GM18520 (cell line): ENCODE data around the gene KIAA0513.
A peak's percentile ranks its signal among the peaks of the same experiment; 100 is the strongest.
"Not testable (repeated sequence)": the region's sequence is repeated elsewhere in the genome, so short reads cannot be mapped to it uniquely, and the experiment has no call there.

Experiments
- ATAC-seq: cut with Tn5 transposase; IDR thresholded peaks from one replicate; pipeline ENCODE4 v1.9.1; 2021; ENCODE audit not compliant: unreplicated experiment

Gene KIAA0513

DNA sequence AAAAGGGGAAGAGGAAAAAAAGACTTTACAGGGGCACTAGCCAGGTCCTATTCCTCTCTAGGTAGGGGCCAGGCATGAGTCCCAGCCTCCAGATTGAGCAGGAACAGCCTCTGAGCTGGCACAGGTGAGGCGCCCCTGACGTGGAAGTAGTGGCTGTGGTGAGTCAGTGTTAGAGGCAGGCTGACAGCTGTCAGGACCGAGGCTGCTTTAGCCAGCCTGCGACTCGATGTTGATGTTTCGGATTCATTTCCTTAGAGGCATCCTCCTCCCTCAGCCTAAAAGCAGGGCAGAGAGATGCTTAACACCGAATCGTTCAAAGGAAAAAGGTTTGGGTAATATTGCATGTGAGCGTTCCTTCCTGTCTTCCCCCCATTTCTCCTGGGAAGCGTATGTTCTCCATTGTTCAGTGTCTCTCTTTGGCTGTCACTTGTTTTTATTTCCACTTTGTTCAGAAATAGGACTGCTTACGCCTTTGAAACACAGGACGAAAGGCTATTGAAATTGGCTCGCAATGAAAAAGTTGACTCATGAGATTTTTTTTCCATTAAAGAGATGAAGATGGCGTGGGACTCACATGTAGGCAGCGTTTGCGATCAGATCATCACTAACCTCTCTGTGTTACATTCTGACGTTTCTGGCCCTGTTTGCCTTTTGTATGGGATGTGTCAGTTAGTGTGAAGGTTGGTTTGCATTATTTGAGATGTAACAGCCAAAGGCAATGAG lies 1.3 kb downstream of the KIAA0513 start:
- peak; percentile 33 for ATAC-seq

DNA sequence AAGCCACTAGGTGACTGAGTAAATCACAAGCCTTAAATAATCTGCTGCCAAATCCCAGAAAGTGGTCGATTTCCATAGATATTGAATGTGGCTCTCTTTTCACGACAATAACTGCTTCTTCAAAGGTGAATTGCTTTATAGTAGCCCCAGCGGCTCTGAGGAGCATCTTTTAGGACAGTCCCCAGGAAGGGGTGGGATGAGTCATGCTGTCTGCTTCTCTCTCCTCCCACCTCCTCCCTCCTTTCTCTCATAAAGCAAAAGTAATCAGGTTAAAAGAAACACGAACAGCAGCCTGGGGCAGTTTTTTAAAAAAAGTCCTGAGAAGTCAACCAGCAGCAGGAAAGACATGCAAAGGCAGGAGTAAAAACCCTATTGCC lies 1.8 kb downstream of the KIAA0513 start:
- no peak for ATAC-seq

DNA sequence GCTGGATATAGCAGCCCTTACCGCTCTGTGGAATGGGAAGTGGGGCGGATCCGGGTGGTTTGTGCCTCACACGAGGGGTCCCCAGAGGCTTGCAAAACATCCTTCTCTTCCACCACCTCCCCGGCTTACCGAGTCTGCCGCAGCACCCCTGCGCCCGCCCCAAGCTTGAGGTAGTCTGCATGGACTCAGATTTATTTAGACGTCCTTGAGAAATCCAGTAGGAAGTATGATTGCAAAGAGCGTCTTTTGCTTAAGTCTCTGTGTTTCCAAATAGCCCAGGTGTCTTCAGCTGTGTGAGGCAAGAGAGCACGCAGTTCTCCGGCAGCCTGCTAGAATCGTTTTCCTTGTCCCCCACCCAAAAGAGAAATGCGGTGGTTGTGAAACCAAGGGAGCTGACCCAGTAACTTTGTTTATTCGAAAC lies 2.4 kb downstream of the KIAA0513 start:
- no peak for ATAC-seq

DNA sequence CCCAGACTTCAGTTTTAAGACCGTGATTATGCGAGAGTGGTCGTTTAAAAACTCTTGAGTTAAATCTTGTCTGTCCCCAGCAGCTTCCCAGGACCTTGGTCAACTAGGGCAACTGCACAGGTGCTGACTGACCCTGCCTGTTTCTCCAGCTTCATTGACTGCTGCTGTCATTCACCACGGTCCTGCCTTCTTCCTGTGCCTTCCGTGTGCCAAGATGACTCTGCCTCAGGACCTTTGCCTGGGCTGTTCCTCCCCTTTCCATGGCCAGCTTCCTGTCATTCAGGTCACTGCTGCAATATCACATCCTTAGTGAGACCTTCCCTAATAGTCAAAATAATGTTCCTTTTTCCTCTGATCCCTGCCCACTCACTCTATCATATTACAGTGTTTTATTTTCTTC lies 3.9 kb downstream of the KIAA0513 start:
- no peak for ATAC-seq

DNA sequence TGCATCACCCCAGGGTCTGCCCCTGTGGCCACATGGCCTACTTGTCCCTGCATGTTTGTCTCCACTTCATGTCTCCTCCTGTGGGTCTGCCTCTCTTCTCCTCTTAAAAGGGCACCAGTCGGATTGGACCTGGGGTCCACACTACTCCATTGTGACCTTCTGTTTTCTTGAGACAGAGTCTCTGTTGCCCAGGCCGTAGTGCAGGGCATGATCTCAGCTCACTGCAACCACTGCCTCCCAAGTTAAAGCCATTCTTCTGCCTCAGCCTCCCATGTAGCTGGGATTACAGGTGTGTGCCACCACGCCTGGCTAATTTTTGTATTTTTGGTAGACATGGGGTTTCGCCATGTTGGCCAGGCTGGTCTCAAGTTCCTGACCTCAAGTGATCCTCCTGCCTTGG lies 4.6 kb downstream of the KIAA0513 start:
- ATAC-seq: not testable (repeated sequence)

GRCh38 chr16:85033171-85033570 lies 5.6 kb downstream of the KIAA0513 start:
- no peak for ATAC-seq

DNA sequence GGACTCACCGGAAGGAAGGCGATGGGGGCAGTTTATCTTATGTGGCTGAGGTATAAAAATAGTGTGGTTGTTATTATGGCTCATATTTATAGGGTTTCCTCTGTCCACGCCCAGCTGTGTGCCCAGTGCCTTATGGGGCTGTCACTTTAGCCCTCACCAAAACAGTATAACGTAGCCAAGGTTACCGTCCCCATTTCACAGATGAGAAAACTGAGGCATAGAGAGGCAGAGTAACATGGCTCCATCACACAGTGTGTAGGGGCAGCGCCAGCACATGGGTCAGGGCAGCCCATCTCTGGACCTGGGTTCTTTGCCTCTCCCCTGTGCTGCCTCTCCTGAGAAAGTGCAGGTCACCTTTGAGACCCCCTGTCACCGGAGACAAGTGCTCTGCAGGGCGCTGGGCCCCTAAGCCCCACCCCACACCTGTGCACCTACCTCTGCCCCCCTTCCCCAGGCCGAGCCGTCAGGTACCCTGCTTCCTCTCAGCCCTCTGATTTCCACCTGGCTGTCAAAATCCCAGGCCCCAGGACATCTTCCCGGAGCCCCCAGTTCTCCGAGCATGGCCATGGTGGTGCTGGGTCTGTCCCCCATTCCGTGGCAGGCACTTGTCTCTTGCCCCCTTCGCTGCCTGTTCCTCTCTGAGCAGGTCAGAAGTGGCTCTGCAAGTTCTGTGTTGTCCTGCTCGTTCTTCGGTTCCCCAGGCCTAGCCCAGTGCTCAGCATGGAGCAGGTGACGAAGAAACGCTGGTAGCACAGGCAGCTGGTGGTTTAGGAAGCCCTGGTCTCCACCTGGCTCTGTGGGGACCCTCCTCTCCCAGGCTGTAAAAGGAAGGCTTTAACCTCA lies 7.2 kb downstream of the KIAA0513 start:
- ATAC-seq: no peak

DNA sequence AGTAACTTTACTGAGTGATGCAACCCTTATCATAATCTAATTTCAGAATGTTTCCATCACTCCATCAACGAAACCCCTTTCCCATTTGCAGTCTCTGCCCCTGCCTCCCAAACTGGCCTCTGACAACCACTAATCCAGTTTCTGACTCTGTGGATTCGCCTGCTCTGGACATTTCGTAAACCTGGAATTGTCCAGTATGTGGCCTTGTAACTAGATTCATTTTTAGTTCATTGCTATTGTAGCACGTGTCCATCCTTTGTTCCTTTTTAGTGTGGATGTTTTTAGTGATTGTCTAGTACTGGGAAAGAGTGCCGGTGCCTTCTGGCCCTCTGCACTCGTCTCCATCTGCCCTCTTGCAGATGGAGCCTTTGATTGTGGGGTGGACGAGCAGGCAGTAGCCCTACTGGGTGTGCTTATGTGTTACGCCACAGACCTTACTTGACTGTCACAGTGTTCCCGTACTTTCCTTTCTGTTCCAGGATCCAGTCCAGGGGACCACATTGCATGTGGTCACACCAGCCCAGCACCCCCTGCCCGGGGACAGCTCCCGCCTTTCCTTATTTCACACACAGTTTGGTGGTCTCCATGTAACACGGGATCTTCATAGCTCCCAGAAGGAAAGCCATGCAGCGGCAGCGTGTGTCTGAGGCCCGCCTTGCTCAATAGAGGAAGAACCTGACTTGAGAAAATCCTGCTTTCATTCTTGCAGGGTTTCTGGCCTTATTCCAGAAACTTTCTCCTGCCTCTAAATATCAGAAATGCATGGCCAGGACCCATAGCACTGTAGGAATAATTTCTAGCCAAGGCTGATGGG lies 8.8 kb downstream of the KIAA0513 start:
- no peak for ATAC-seq

GRCh38 chr16:85037050-85037410 lies 9.4 kb downstream of the KIAA0513 start:
- ATAC-seq: no peak

- no peak for ATAC-seq
Measured at GRCh38 chr16:85037721-85038120, 10.1 kb downstream of the KIAA0513 start.

GRCh38 chr16:85040685-85041084 lies 13.1 kb downstream of the KIAA0513 start:
- no peak for ATAC-seq

- no peak for ATAC-seq
Measured at GRCh38 chr16:85041219-85042166, 13.9 kb downstream of the KIAA0513 start.

DNA sequence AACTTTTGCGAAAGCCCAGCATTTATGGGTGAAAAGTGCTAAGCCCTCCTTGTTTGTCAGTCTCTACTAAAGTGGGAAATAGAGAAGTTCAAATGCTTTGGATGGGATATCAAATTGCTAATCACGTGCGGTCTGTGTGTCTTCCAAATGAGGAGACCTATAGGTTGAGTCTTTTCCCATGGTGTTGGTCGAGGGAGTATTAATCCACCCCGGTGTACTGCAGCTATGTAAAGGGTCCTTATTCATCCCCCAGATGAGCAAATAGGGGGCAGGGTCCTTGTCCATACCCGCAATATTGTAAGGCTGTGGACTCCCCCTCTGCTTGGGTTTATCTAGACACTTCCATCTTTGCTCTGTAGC lies 14.6 kb downstream of the KIAA0513 start:
- ATAC-seq: no peak

DNA sequence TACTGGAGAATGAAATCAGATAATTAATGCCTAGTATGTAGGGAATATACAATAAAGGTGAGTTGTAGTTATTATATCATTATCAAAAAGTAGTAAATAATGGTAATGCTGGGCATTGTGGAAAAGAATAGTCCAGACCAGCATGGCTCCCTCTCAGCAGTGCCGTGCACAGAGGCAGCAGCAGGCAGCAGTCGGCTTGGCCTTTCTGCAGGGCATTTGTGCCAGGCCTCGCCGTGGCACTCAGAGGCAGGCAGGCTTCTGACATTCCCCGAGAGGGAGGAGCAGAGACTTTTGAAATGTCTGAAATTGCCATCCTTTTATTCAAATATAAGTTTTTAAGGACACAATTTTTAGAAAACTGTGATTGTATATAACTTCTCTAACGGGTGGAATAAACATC lies 15.0 kb downstream of the KIAA0513 start:
- ATAC-seq: no peak

DNA sequence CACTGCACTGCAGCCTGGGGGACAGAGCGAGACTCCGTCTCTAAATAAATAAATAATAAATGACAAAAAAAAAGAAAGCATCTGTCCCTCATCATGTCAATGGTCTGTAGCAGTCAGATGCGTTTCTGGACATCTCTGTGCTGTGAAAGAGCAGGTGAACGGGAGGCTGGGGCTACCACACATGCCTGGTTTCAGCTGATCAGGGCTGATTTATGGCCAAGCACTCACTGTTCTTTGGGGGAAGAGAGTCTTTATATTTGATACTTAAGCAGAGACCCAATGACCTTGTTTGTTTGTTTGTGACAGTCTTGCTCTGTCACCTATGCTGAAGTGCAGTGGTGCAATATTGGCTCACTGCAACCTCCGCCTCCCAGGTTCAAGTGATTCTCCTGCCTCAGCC lies 17.5 kb downstream of the KIAA0513 start:
- no peak for ATAC-seq

DNA sequence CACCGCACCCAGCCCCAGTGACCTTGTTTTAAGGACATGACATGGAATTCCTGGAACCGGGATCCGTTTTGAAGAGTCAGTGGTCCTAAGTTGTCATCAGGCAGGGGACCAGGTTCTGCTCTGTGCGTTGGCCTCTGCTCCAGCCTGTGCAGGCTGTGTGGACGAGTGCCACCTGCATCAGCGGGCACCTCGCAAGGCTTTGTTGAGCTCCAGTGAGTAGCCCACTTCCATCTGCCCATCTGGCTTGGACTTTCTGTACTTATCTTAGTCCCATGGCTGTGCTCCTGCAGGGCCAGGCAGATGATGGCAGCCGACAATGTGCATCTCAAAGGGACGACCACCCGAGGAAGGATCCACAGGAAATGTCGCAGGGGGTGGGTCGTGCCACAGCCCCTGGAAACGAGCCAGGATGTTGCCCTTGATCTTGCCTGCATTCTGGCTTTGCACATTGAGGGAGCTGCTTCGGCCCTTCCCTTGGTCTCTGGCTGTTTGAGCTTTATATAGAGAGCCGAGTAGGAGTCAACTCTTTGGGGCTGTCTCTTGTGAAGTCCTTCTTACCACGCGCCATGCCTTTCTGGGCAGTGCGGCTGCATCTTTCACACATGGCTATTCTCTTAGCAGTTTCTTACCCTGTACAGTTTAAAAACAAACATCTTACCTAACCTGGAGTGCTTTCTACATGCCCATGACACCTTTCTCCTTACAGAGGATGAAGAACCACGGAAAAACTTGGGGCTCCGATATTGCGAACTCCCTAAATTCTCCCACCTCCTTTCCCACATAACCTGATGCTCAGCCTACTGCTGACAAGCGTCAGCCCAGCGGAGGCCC lies 18.3 kb downstream of the KIAA0513 start:
- ATAC-seq: no peak

DNA sequence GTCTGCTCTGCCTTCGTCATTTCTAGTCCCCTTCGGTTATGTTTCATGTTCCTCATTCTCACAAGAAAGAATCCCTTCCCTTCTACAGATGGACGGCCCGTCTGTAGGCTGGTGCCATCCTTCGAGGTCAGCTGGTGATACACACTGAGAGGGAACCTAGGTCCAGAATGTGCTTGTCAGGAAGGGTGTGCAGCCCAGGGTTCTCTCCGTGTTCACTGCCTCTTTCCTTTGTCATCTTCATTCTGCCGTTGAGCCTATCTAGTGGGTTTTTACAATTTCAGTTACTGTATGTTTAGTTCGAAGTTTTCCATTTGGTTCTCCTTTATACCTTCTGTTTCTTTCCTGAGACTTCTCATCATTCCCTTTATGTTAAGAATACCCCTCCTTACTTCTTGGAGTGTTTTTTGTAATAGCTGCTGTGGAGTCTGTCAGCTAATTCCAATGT lies 18.9 kb downstream of the KIAA0513 start:
- no peak for ATAC-seq

DNA sequence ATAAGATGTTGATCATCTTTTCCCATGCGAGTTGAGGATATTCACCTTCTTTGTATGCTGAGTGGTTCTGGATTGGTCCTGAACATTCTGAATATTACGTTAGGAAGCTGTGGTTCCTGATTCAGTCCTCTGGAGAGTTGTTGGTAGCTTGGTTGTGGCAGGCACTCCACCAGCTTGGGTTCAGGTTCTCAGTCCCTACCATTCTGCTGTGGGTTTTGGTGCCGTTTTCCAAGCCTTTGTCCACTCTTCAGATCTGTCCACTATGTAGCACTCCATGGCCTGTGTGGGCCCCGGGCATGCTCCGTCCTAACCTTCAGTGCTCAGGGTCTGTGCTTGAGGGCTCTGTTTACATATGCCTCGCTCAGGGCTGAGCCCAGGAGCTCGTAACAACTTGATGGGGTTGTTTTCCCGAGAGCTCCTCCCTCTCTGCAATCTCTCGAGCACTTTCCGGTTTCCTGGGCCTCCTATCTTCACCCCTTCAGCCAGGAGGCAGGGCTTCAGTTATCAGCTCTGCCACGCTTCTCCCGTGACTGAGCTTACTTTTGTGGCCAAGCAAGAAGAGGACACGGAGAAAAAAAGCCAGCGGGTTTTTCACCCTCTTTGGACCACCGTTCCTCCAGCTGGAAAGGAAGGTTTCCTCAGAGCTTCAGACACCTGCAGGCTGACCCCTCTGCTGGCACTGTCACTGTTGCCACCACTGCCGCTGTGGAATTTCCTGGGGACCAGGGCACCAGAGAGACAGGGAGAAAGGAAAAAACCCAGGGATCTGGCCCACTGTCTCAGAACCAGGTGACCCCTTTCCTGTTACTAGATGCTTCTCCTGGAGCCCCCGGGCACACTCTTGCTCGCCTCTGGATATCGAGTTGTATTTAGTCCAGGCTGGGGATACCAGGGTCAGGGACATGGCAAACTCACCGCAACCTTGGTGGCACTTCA lies 19.6 kb downstream of the KIAA0513 start:
- ATAC-seq: no peak
